NCI-H748 treated with DMSO at 0.1 percent for 48 hours (cell line): ENCODE data around the gene FRG2B.
"Not testable (repeated sequence)": the region's sequence is repeated elsewhere in the genome, so short reads cannot be mapped to it uniquely, and the experiment has no call there.

ENCODE experiments used
- DNase-seq: peaks from one replicate; lab custom pipeline; 2025; lab: John Stamatoyannopoulos, UW

FRG2B gene

DNA sequence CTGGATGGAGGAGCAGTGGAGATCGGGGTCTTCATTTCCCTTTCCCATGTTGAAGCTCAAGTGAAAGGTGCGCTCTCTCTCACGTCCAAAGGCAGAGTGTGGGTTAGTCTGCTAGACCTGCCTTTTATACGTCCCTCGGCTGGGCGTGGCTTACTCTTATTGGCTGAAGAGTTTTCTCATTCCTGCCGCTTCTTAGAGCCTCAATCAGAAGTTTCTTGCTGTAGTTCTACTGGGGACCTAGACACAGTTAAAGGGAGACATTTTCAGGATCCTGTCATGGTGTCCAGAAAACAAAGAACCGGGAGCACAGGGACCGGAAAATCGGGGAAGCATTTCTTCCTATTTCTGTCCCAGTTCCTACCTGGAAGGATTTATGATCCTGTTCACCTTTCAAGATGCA, at the start of gene FRG2B:
FRG2B (minus strand) TSS at position 101 of the 400 bp plus-strand sequence; CDS start at position 48, 53 bp downstream.
- not testable (repeated sequence) for DNase-seq

DNA sequence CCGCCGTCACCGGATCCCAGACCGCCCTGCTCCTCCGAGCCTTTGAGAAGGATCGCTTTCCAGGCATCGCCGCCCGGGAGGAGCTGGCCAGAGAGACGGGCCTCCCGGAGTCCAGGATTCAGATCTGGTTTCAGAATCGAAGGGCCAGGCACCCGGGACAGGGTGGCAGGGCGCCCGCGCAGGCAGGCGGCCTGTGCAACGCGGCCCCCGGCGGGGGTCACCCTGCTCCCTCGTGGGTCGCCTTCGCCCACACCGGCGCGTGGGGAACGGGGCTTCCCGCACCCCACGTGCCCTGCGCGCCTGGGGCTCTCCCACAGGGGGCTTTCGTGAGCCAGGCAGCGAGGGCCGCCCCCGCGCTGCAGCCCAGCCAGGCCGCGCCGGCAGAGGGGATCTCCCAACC, 40.9 kb upstream of the FRG2B start:
- not testable (repeated sequence) for DNase-seq

GRCh38 chr10:133663544-133664160, 37.1 kb upstream of the FRG2B start:
- DNase-seq: not testable (repeated sequence)

- not testable (repeated sequence) for DNase-seq
These were observed 34.5 kb upstream of the FRG2B start for GRCh38 chr10:133661122-133661521.

DNA sequence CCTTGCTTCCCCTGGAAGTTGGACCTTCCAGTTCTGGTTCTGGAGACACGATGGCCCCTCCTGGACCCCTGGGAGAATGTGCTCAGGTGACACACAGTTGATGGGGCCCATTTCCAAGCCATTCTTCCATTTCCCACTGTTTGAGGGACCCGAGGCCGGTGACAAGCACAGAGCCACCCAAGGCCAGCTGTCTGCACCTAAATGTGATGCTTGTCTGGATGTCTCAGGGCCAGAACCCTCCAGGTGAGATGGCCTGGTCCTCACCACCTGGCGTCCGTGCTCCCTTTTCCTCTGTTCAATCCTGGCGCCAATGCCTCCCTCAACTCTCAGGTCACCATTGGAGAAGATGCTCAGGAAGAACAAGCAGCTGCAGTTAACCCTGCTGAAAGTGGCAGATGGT, 33.9 kb upstream of the FRG2B start:
- not testable (repeated sequence) for DNase-seq

- DNase-seq: not testable (repeated sequence)
These were observed 30.7 kb upstream of the FRG2B start for GRCh38 chr10:133657276-133657675.

- not testable (repeated sequence) for DNase-seq
These were observed 22.4 kb upstream of the FRG2B start for GRCh38 chr10:133648872-133649455.

GRCh38 chr10:133647075-133647748, 20.6 kb upstream of the FRG2B start:
- not testable (repeated sequence) for DNase-seq

GRCh38 chr10:133637846-133638235, 11.2 kb upstream of the FRG2B start:
- DNase-seq: not testable (repeated sequence)

- DNase-seq: not testable (repeated sequence)
These were observed 10.7 kb upstream of the FRG2B start for GRCh38 chr10:133637202-133637845.

- DNase-seq: not testable (repeated sequence)
These were observed 4.2 kb upstream of the FRG2B start for GRCh38 chr10:133630723-133631249.

GRCh38 chr10:133622544-133622943, 4.1 kb downstream of the FRG2B start:
- not testable (repeated sequence) for DNase-seq

DNA sequence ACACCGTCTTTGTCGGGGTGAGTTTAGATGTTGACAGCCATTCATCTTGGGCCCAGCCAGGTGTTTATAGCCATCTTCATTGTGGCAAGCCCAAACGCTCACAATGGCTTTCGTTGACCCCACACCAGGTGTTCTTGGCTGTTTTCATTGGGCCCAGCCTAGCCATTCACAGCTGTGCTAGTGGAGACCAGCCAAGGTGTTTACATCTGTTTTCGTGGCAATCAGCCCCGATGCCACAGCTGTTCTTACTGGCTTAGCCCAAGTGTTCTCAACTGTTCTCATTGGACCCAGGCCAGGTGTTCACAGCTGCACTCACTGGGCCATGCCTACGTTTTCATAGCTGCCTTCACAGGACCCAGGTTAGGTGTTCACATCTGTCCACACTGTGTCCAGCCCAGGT, 7.7 kb downstream of the FRG2B start:
- DNase-seq: no peak

DNA sequence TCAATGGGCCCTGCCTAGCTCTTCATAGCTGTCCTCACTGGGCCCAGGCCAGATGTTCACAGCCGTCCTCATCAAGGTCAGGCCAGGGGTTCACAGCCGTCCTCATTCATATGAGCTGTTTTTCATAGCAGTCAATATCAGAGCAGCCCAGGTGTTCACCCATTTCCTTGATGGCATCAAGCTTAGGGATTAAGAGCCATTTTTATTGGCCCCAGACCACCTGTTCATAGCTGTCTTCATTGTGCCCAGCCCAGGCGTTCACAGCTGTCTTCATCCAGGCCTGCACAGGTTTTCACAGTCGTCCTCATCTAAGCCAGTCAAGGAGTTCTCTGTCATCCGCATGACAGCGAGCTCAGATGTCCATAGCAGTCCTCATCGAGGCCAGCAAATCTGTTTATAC, 9.4 kb downstream of the FRG2B start:
- DNase-seq: no peak

- no peak for DNase-seq
These were observed 10.0 kb downstream of the FRG2B start for GRCh38 chr10:133616371-133617130.

DNA sequence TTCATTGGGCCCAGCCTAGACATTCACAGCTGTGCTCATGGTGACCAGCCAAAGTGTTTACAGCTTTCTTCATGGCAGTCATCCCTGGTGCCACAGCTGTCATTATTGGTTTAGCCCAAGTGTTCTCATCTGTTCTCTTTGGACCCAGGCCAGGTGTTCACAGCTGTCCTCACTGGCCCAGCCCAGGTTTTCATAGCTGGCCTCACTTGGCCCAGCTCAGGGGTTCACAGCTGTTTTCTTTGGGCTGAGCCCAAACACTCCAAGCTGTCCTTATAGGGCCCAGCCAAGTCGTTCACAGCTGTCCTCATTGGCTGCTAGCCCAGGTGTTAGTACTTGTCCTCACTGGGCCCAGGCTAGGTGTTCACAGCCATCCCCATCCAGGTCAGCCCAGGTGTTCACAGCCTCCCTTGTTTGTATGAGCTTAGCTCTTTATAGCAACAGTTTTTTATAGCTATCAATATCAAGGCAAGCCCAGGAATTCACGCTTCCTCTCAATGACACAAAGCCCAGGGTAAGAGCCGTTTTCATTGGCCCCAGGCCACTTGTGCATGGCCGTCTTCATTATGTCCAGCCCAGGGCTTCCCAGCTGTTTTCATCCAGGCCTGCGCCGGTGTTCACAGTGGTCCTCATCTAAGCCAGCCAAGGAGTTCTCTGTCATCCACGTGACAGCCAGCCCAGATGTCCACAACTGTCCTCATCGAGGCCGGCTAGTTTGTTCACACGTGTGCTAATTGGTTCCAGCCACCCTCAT, 11.6 kb downstream of the FRG2B start:
- DNase-seq: no peak

DNA sequence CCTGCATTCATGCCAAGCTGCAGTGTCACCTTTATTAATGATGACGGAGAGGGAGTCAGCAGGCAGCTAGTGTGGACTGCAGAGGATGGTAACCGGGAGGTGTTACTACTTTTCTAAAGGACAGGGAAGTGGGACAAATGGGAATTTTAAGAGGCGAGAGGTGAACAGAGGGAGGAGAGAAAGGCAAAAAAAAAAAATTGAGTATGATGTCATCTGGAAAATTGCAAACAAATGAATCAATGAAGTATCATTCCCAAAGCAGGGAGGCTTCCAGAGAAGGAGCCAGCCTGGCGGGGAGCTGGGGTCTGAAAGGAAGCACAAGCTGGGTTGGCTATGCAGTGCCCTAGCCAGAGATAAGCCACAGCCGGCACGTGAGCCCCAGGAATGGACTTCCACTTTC, 12.9 kb downstream of the FRG2B start:
- DNase-seq: no peak

GRCh38 chr10:133611079-133611478, 15.5 kb downstream of the FRG2B start:
- no peak for DNase-seq

DNA sequence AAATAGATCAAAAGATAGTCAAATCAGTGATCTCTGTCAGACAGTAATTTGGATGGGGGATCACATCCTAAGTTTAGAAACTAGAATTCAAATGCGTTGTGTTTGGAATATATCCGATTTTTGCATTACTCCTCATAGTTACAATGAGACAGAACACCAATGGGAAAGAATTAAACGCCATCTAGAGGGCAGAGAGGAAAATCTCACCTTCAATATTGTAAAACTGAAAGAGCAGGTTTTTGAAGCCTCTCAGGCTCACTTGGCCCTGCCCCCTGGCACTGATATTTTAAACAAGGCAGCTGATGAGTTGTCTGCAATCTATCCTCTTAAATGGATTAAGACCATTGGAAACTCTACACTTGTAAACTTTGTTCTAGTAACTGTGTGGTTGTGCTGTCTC, 17.7 kb downstream of the FRG2B start:
- no peak for DNase-seq

DNA sequence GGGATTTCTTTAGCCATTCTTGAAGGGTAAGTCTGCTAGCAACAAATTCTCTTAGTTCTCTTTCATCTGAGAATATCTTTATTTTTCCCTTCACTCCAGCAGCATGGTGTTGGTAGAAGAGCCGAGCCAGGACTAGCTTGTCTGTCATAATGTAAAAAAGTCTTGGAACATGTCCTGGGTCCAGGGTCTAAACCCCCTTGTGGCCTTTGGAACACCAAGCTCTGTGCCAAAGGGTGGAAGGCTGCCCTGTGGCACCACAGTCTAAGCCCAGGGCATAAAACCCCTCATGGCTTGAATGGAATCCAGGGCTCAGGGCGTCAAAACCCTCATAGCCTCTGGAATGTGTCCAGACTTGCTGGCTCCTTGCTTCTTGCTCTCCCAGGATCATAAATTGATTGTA, 23.2 kb downstream of the FRG2B start:
- not testable (repeated sequence) for DNase-seq

DNA sequence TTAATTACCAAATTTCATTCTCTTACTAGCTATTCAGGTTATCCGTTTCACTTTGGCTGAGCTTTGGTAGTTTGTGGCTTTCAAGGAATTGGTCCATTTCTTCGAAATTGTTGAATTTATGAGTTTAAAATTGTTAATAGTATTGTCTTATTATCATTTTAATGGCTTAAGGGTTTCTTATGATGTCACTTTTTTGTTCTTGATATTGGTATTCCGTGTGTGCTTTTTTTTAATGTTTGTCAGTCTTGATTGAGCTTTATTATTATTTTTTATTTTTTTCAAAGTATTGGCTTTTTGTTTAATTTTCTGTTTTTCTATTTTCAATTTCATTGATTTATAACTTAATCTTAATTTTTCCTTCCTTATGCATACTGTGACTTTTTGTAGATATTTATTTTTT, 25.9 kb downstream of the FRG2B start:
- DNase-seq: no peak
